Heart left ventricle (tissue), 13 donors: ENCODE measurements around the gene VPS13A.

ENCODE experiments used
- POLR2A ChIP-seq, 2 donors: fragments of 450-650 bp; IDR thresholded peaks; one replicate each; pipeline ENCODE4 v1.6.1; 2017; ENCODE audit warnings: antibody characterized with exemption in 2 of 2, mild to moderate bottlenecking in 2 of 2, moderate library complexity in 2 of 2
- TF ChIP-seq, protein P1 (sequence below), 12 donors: fragments of 200-600 bp; sonication (generic) in 4 of 12; IDR thresholded peaks; one replicate each; pipeline versions ENCODE4 v1.5.0 to v1.8.0; 2018 to 2022; ENCODE audit warnings: antibody characterized with exemption in 12 of 12, mild to moderate bottlenecking in 5 of 12
- donor health status: ischemic (EF 13 %, LVEDD 7.1; RV severe dilation, severe dysfunction).
- donor health status: DM: no; HTN: yes; CAD: no.
- donor health status: DM: no; HTN: no; CAD: no.
- donor health status: ischemic (EF 25% LVEDD 6.9; RV normal size, moderate dysfunction).
- donor health status: ischemic (EF 25% LVEDD 5.7; RV mildly dilated, moderate dysfunction).
- donor health status: ischemic (EF 35%, LVEDD 5.7; RV mildly dilated, moderate dysfunction).
- donor health status: nonischemic (EF 11% LVEDD 7.7; RV severe dilation, severe dysfunction).
- donor health status: DM: yes; HTN: yes; CAD: no.
- donor health status: PGD.
- donor health status: ischemic (EF 29% LVEDD 5.4; RV normal size, mild dysfunction).
- donor health status: nonischemic (EF 23%, LVEDD 6.1; RV moderate dilation, normal function).

- TF ChIP-seq, protein P1, sequence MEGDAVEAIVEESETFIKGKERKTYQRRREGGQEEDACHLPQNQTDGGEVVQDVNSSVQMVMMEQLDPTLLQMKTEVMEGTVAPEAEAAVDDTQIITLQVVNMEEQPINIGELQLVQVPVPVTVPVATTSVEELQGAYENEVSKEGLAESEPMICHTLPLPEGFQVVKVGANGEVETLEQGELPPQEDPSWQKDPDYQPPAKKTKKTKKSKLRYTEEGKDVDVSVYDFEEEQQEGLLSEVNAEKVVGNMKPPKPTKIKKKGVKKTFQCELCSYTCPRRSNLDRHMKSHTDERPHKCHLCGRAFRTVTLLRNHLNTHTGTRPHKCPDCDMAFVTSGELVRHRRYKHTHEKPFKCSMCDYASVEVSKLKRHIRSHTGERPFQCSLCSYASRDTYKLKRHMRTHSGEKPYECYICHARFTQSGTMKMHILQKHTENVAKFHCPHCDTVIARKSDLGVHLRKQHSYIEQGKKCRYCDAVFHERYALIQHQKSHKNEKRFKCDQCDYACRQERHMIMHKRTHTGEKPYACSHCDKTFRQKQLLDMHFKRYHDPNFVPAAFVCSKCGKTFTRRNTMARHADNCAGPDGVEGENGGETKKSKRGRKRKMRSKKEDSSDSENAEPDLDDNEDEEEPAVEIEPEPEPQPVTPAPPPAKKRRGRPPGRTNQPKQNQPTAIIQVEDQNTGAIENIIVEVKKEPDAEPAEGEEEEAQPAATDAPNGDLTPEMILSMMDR (IDR thresholded peaks at IDR 0.05), result no peak
- TF ChIP-seq POLR2A (IDR thresholded peaks at IDR 0.05), result no peak
Observed at GRCh38 chr9:77469515-77470231, 292.3 kb downstream of the VPS13A start.
